HS-5 (cell line): ENCODE data around the gene BMS1.
"Not testable (repeated sequence)": the region's sequence is repeated elsewhere in the genome, so short reads cannot be mapped to it uniquely, and the experiment has no call there.

Experiments
- DNase-seq: peaks from one replicate; pipeline ENCODE4 v3.0.0-alpha.2; 2012; ENCODE audit warnings: low read depth

BMS1 gene

GRCh38 chr10:42867571-42867970 is 85.0 kb downstream of the BMS1 start:
- DNase-seq: no peak

- DNase-seq: no peak
These were observed 85.9 kb downstream of the BMS1 start for GRCh38 chr10:42868530-42868929.

- DNase-seq: no peak
These were observed 87.4 kb downstream of the BMS1 start for GRCh38 chr10:42869977-42870350.

GRCh38 chr10:42871138-42871641 is 88.6 kb downstream of the BMS1 start:
- not testable (repeated sequence) for DNase-seq

- DNase-seq: no peak
These were observed 89.2 kb downstream of the BMS1 start for GRCh38 chr10:42871823-42872222.

GRCh38 chr10:42872865-42873435 is 90.4 kb downstream of the BMS1 start:
- no peak for DNase-seq

GRCh38 chr10:42874713-42875387 is 92.3 kb downstream of the BMS1 start:
- no peak for DNase-seq

- DNase-seq: no peak
These were observed 92.8 kb downstream of the BMS1 start for GRCh38 chr10:42875388-42875755.

GRCh38 chr10:42875798-42876341 is 93.3 kb downstream of the BMS1 start:
- no peak for DNase-seq

GRCh38 chr10:42876476-42876875 is 93.9 kb downstream of the BMS1 start:
- DNase-seq: no peak

- no peak for DNase-seq
These were observed 94.3 kb downstream of the BMS1 start for GRCh38 chr10:42876945-42877344.

- no peak for DNase-seq
These were observed 95.0 kb downstream of the BMS1 start for GRCh38 chr10:42877496-42878030.

- no peak for DNase-seq
These were observed 95.7 kb downstream of the BMS1 start for GRCh38 chr10:42878134-42878820.

- no peak for DNase-seq
These were observed 96.2 kb downstream of the BMS1 start for GRCh38 chr10:42878821-42879195.

GRCh38 chr10:42879380-42880254 is 97.0 kb downstream of the BMS1 start:
- no peak for DNase-seq

GRCh38 chr10:42880255-42880620 is 97.6 kb downstream of the BMS1 start:
- no peak for DNase-seq

- DNase-seq: no peak
These were observed 100.0 kb downstream of the BMS1 start for GRCh38 chr10:42882597-42882996.
